Calu3 (cell line): Measurements from ENCODE around the gene PLIN4. TPM values are rescaled to one million over a fixed set of nuclear protein-coding genes. Genes with fewer than 3 reads are reported as not detected.

Source experiments
- BruUV-seq: library from RNA; stranded (reverse); fragments of 400-500 nt; replicated peaks from 2 replicates; lab custom pipeline; 2021; lab: Mats Ljungman, UMichigan
- CTCF ChIA-PET: fragments of 300-600 bp; sonication (Branson Sonifier 250); formaldehyde crosslinking; loops from one replicate; lab custom pipeline; 2022; ENCODE audit warnings: antibody characterized with exemption; lab: Charles Lee
- DNase-seq: peaks from one replicate; pipeline ENCODE4 v3.0.0; 2022
- H3K27ac Mint-ChIP-seq: one replicate; pipeline ENCODE4 v1.8.0; 2022; ENCODE audit warnings: mixed read lengths; ENCODE audit not compliant: unreplicated experiment
- H3K27me3 Mint-ChIP-seq: one replicate; pipeline ENCODE4 v1.8.0; 2022; ENCODE audit warnings: mixed read lengths; ENCODE audit not compliant: unreplicated experiment
- H3K36me3 Mint-ChIP-seq: one replicate; pipeline ENCODE4 v1.8.0; 2022; ENCODE audit warnings: mild to moderate bottlenecking, moderate library complexity, mixed read lengths; ENCODE audit not compliant: insufficient read depth, unreplicated experiment
- H3K4me1 Mint-ChIP-seq: one replicate; pipeline ENCODE4 v1.8.0; 2022; ENCODE audit warnings: mild to moderate bottlenecking, low read depth, mixed read lengths; ENCODE audit not compliant: unreplicated experiment
- H3K4me3 Mint-ChIP-seq: one replicate; pipeline ENCODE4 v1.8.0; 2022; ENCODE audit warnings: mild to moderate bottlenecking, low read depth, moderate library complexity, mixed read lengths; ENCODE audit not compliant: unreplicated experiment
- H3K9me3 Mint-ChIP-seq: one replicate; pipeline ENCODE4 v1.8.0; 2022; ENCODE audit warnings: low read depth, mixed read lengths; ENCODE audit not compliant: unreplicated experiment
- intact Hi-C: fragments of 100-400 bp; cut with micrococcal nuclease; formaldehyde crosslinking; loops from one replicate; pipeline ENCODE4 v1.10.0; 2022; ENCODE audit not compliant: unreplicated experiment
- total RNA-seq: library from RNA; stranded (reverse); gene quantifications from 2 replicates; pipeline ENCODE4 v1.2.3, GENCODE V29; 2022
- TF ChIP-seq, protein P1 (sequence below): fragments of 200-600 bp; IDR thresholded peaks from one replicate; pipeline ENCODE4 v1.8.0; 2022; ENCODE audit warnings: antibody characterized with exemption; ENCODE audit not compliant: unreplicated experiment

Gene PLIN4
- total RNA-seq, 1 experiment from 2014 or later: 1.1 TPM

DNA sequence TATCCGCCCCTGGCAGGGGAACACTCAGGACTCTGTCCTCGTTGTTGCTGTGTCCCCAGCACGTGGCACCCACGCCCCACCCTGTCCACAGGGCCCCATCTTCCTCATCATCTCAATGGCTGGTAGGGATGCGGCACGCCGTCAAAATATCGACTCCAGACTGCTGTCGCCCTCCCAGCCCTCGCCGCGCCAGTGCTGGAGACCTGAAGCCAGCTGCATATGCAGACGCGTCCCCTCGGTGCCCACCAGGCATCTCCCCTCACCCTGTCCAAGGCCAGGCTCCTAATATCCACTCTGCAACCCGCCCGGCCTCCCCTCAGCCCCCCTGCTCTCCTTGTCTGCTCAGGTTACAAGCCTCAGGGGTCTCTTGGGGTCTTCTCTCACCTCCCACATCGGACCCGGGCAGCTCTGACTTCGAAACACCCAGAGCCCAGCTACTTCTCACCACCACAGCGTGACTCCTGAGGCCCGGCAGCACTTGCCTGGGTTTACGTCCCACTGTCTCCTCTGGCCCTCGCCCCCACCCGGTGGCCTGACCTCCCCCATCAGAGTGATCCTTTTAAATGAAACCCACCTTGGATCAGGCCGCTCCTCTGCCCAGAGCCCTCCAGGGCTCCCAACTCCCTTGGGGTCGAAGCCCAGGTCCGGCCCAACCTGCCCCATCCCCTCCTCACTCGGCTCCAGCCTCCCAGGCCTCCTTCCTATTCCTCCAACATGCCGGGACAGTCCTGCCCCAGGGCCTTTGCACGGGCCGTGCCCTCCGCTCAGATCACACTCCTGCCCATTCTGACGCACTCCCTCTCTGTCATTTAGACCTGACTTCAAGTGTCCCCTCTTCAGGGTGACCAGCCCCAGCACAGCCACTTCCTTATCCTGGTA lies 12.5 kb downstream of the PLIN4 start:
- no peaks in the 10 kb centered on the region for H3K9me3 Mint-ChIP-seq
- H3K4me3 Mint-ChIP-seq: no peak overlapping the region
- no peaks in the 10 kb centered on the region for H3K27me3 Mint-ChIP-seq
- TF ChIP-seq, protein P1, sequence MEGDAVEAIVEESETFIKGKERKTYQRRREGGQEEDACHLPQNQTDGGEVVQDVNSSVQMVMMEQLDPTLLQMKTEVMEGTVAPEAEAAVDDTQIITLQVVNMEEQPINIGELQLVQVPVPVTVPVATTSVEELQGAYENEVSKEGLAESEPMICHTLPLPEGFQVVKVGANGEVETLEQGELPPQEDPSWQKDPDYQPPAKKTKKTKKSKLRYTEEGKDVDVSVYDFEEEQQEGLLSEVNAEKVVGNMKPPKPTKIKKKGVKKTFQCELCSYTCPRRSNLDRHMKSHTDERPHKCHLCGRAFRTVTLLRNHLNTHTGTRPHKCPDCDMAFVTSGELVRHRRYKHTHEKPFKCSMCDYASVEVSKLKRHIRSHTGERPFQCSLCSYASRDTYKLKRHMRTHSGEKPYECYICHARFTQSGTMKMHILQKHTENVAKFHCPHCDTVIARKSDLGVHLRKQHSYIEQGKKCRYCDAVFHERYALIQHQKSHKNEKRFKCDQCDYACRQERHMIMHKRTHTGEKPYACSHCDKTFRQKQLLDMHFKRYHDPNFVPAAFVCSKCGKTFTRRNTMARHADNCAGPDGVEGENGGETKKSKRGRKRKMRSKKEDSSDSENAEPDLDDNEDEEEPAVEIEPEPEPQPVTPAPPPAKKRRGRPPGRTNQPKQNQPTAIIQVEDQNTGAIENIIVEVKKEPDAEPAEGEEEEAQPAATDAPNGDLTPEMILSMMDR: no peak
- H3K36me3 Mint-ChIP-seq: peaks cover 25% of the 10 kb centered on the region
- BruUV-seq: no TSS peak
- H3K4me1 Mint-ChIP-seq: no peaks in the 10 kb centered on the region
- no peak for DNase-seq
- CTCF ChIA-PET: no interaction called here
- H3K27ac Mint-ChIP-seq: no peak overlapping the region
- intact Hi-C loops: no loop called here

DNA sequence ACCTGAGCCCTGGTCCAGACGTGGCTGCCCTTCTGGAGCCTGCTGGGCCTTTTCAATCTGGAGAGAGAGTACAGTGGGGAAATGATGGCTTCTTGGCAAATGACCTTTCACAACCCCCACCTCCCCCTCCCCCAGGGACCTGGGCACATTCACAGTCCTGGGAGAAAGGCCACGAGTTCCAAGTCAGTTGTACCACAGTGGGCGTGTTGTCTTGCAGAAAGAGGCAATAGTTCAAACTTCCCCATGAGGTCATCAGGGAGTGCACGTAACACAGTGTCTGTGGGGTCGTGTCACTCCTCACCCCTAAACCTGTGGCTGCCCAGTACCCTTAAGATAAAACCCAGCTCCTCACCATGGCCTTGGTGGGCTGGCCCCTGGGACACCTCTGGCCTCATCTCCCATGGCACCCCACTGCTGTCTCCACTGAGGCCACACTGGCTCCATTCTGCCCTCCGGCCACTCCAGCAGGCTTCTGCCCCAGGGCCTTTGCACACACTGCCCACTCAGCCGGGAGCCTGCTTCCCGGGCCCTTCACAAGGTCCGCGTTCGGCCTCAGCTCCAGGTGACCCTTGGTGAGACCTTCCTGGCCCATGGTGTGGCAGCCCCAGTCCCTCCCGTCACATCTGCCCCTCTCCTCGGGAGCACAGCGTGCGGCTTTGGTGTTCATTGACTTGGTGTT lies 13.3 kb downstream of the PLIN4 start:
- TF ChIP-seq, protein P1: no peak
- no peak overlapping the region for H3K4me3 Mint-ChIP-seq
- DNase-seq: no peak
- BruUV-seq: no TSS peak
- H3K27ac Mint-ChIP-seq: no peak overlapping the region
- H3K36me3 Mint-ChIP-seq: peaks cover 26% of the 10 kb centered on the region
- no peaks in the 10 kb centered on the region for H3K27me3 Mint-ChIP-seq
- CTCF ChIA-PET: no interaction called here
- H3K4me1 Mint-ChIP-seq: no peaks in the 10 kb centered on the region
- intact Hi-C loops: no loop called here
- no peaks in the 10 kb centered on the region for H3K9me3 Mint-ChIP-seq

DNA sequence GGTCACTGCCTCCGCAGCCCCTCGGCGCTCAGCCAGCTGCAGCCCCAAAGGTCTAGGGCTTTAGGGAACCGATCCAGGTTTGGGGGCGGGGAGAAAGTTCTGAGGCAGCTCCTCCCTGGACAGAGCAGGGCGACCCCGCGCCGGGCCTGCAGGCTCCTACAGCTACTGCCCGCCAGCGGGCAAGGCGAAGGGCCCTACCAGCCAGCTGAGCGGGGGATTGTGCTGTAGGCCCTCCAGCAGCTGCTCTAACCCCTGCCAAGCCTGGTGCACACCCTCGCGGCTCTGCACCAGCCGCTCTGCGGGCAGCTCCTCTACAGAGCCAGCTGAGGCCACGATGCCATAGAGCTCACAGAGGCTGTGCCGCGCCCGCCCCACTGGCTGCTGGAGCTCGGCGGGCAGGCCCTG lies 14.0 kb downstream of the PLIN4 start:
- no peak for DNase-seq
- no peaks in the 10 kb centered on the region for H3K27me3 Mint-ChIP-seq
- BruUV-seq: no TSS peak
- H3K36me3 Mint-ChIP-seq: peaks cover 34% of the 10 kb centered on the region
- no peaks in the 10 kb centered on the region for H3K9me3 Mint-ChIP-seq
- H3K27ac Mint-ChIP-seq: no peak overlapping the region
- H3K4me3 Mint-ChIP-seq: no peak overlapping the region
- CTCF ChIA-PET: no interaction called here
- TF ChIP-seq, protein P1: no peak
- no peaks in the 10 kb centered on the region for H3K4me1 Mint-ChIP-seq
- intact Hi-C loops: no loop called here

DNA sequence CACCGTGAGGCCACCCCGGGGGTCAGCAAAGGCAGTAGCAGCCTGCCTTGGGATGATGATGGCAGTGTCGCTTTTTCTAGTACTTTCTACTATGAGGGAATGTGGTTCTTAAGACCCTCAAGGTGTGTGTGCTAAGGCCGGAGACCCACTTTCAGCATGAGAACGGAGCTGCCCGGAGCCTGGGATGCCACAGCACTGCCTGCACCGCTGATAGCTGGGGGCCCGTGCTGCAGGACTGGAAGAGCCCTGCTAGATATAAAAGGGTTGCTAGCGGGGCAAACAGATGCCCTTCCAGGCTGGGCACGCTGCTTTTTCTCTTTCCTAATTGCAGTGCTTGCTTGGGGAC lies 14.5 kb downstream of the PLIN4 start:
- H3K36me3 Mint-ChIP-seq: peaks cover 36% of the 10 kb centered on the region
- no peak for DNase-seq
- no peaks in the 10 kb centered on the region for H3K27me3 Mint-ChIP-seq
- no peaks in the 10 kb centered on the region for H3K9me3 Mint-ChIP-seq
- BruUV-seq: no TSS peak
- no peaks in the 10 kb centered on the region for H3K4me1 Mint-ChIP-seq
- H3K27ac Mint-ChIP-seq: no peak overlapping the region
- intact Hi-C loops: no loop called here
- TF ChIP-seq, protein P1: no peak
- H3K4me3 Mint-ChIP-seq: no peak overlapping the region
- CTCF ChIA-PET: no interaction called here
